ENCODE data around the gene KLRF2. TPM values are rescaled to one million over a fixed set of nuclear protein-coding genes. Genes with fewer than 3 reads are reported as not detected.

Gene KLRF2
- total and polyA plus RNA-seq, 2 of the 8 experiments (the other 6 are each of a cell fraction or from before 2014, with no cell fraction given): not detected

- 86% methylated on average over 2 of the region's 2 CpGs; no CpG with 5 or more reads in 1 of the 2 experiments for WGBS, 2 experiments (ENCODE audit: extremely low coverage in 1 of 2, insufficient coverage in 1 of 2, insufficient read length in 1 of 2, insufficient replicate concordance in 2 of 2, low coverage in 1 of 2, low lambda C conversion rate in 2 of 2, missing lambda C conversion rate in 1 of 2)
- no peak overlapping the region for H3K4me3 ChIP-seq (ENCODE audit: extremely low read depth in 1 of 4, insufficient read depth in 2 of 4, low read depth in 3 of 4, low read length in 4 of 4)
- H2BK120ac ChIP-seq (replicated peaks; ENCODE audit: low read depth, low read length): no peak overlapping the region
- H3K79me1 ChIP-seq (ENCODE audit: low read depth, low read length): no peaks in the 10 kb centered on the region
- H2BK5ac ChIP-seq (ENCODE audit: low read depth, low read length): no peak overlapping the region
- H3K4ac ChIP-seq (replicated peaks; ENCODE audit: insufficient read length, low read depth, low read length): no peak overlapping the region
- no peak overlapping the region for H4K5ac ChIP-seq (ENCODE audit: insufficient read length, low read depth, low read length)
- no peak overlapping the region for H4K91ac ChIP-seq (replicated peaks; ENCODE audit: insufficient read length, low read length)
- no peak overlapping the region for H3K27ac ChIP-seq (ENCODE audit: low read depth, low read length)
- H3K23ac ChIP-seq (ENCODE audit: insufficient read length): no peak overlapping the region
- no peak overlapping the region for H3K56ac ChIP-seq (replicated peaks; ENCODE audit: insufficient read length, low read depth, low read length)
- H4K8ac ChIP-seq (ENCODE audit: extremely low read depth, insufficient read depth, low read length): no peak overlapping the region
- no peak overlapping the region for H2BK12ac ChIP-seq (ENCODE audit: low read depth, low read length)
- POLR2A ChIA-PET (ENCODE audit: partially characterized antibody): no interaction called here
- H2BK15ac ChIP-seq (ENCODE audit: low read length): no peak overlapping the region
- FAIRE-seq (no peak), DNase-seq (ENCODE audit: low read depth in 1 of 2, low spot score in 2 of 2) (no peak)
- H3K18ac ChIP-seq (ENCODE audit: extremely low read depth, low read length): no peak overlapping the region
- no peaks in the 10 kb centered on the region for H3K79me2 ChIP-seq (ENCODE audit: control insufficient read depth in 1 of 2, insufficient read depth in 2 of 2, low read length in 2 of 2)
- no peaks in the 10 kb centered on the region for H3K23me2 ChIP-seq (ENCODE audit: low read depth, low read length)
- H3K36me3 ChIP-seq (ENCODE audit: control insufficient read depth in 2 of 4, insufficient read depth in 4 of 4, low read length in 3 of 4): no peaks in the 10 kb centered on the region
- no peak overlapping the region for H3K9ac ChIP-seq (replicated peaks in 1 of 4; ENCODE audit: extremely low read depth in 1 of 4, low read depth in 3 of 4, low read length in 3 of 4)
- H3K14ac ChIP-seq (ENCODE audit: insufficient read length): no peak overlapping the region
- no peak overlapping the region for H2AK5ac ChIP-seq (ENCODE audit: low read depth, low read length)
- H3K4me1 ChIP-seq (replicated peaks in 1 of 4; ENCODE audit: control insufficient read depth in 3 of 4, insufficient read depth in 4 of 4, low read length in 3 of 4): no peaks in the 10 kb centered on the region; a peak in 1 of 7 replicates
- H4K20me1 ChIP-seq (replicated peaks in 1 of 2; ENCODE audit: control insufficient read depth in 1 of 2, insufficient read depth in 2 of 2, low read length in 2 of 2): no peaks in the 10 kb centered on the region
- TF ChIP-seq BCL11A (IDR thresholded peaks at IDR 0.05; ENCODE audit: low read depth in 2 of 2, low read length in 2 of 2) (no peak), POLR2AphosphoS5 (IDR thresholded peaks at IDR 0.05; ENCODE audit: low read depth, low read length) (no peak), CEBPB (IDR thresholded peaks at IDR 0.05; ENCODE audit: low read depth, low read length) (no peak), CREB1 (IDR thresholded peaks at IDR 0.05) (no peak), POU5F1 (IDR thresholded peaks at IDR 0.05; ENCODE audit: low read depth, low read length) (no peak), CHD2 (IDR thresholded peaks at IDR 0.05; ENCODE audit: low read length) (no peak), RBBP5 (IDR thresholded peaks at IDR 0.05; ENCODE audit: borderline replicate concordance, low read depth, low read length) (no peak), BRCA1 (IDR thresholded peaks at IDR 0.05; ENCODE audit: low read depth, low read length) (no peak), SIN3A (conservative IDR thresholded peaks at IDR 0.05 in 1 of 2, IDR thresholded peaks at IDR 0.05 in 1 of 2; ENCODE audit: low read depth in 1 of 2, low read length in 2 of 2) (no peak), FOSL1 (IDR thresholded peaks at IDR 0.05; ENCODE audit: insufficient read depth, low read depth, low read length) (no peak), RNF2 (IDR thresholded peaks at IDR 0.05; ENCODE audit: borderline replicate concordance, low read depth, low read length, missing control alignments, poor library complexity, severe bottlenecking) (no peak), PHF8 (conservative IDR thresholded peaks at IDR 0.05; ENCODE audit: low read depth, low read length) (no peak), ATF2 (IDR thresholded peaks at IDR 0.05; ENCODE audit: low read length) (no peak)
- peaks cover 0 to 4% of the 10 kb centered on the region in 2 experiments; a peak in 1 of 4 replicates for H3K9me3 ChIP-seq (ENCODE audit: insufficient read depth in 2 of 2, low read depth in 1 of 2, low read length in 1 of 2)
- no peak overlapping the region for H3K4me2 ChIP-seq (ENCODE audit: insufficient read depth in 1 of 2, low read depth in 2 of 2, low read length in 2 of 2)
- no peak overlapping the region for H2AFZ ChIP-seq (ENCODE audit: low read length)
- H2BK20ac ChIP-seq (ENCODE audit: low read length): no peak overlapping the region
- CTCF ChIA-PET (ENCODE audit: partially characterized antibody): interaction anchor here (1.2 kb wide), 1 partner anchor 93 kb away, joined by 3 read pairs; no protein-coding TSS in a partner anchor
- H3K27me3 ChIP-seq (replicated peaks in 1 of 4; ENCODE audit: control insufficient read depth in 3 of 4, extremely low read depth in 1 of 4, insufficient read depth in 3 of 4, low read length in 3 of 4): no peaks in the 10 kb centered on the region
Observed at GRCh38 chr12:9944391-9944790, 63.1 kb downstream of the KLRF2 start.
